NOMO-1 (cell line): ENCODE data around the gene PTPRJ.

Experiments used
- DNase-seq, 2 experiments: peaks; one replicate each; lab custom pipeline; 2025; ENCODE audit not compliant: unreplicated experiment in 2 of 2; lab: John Stamatoyannopoulos, UW

Gene PTPRJ

GRCh38 chr11:48034926-48035871, 54.8 kb downstream of the PTPRJ start:
- DNase-seq, result no peak

GRCh38 chr11:48036011-48036410, 55.7 kb downstream of the PTPRJ start:
- no peak for DNase-seq

GRCh38 chr11:48036466-48036865, 56.1 kb downstream of the PTPRJ start:
- no peak for DNase-seq

GRCh38 chr11:48037709-48038468, 57.5 kb downstream of the PTPRJ start:
- DNase-seq, result no peak

GRCh38 chr11:48040830-48041444, 60.6 kb downstream of the PTPRJ start:
- no peak for DNase-seq

- DNase-seq, result no peak
These were observed 61.7 kb downstream of the PTPRJ start for GRCh38 chr11:48041877-48042695.

- peak in 1 of 2 experiments; percentile 26 for DNase-seq
These were observed 63.0 kb downstream of the PTPRJ start for GRCh38 chr11:48043111-48043990.

- no peak for DNase-seq
These were observed 63.7 kb downstream of the PTPRJ start for GRCh38 chr11:48043991-48044512.

- no peak for DNase-seq
These were observed 64.2 kb downstream of the PTPRJ start for GRCh38 chr11:48044577-48044976.

- DNase-seq, result no peak
These were observed 65.2 kb downstream of the PTPRJ start for GRCh38 chr11:48045536-48045935.

GRCh38 chr11:48047616-48048015, 67.3 kb downstream of the PTPRJ start:
- no peak for DNase-seq

GRCh38 chr11:48049036-48049435, 68.7 kb downstream of the PTPRJ start:
- DNase-seq, result no peak

- DNase-seq, result peak in 1 of 2 experiments; percentile 83
These were observed 69.9 kb downstream of the PTPRJ start for GRCh38 chr11:48050304-48050703.

GRCh38 chr11:48051217-48051830, 71.0 kb downstream of the PTPRJ start:
- DNase-seq, result peak in 1 of 2 experiments; percentile 24

GRCh38 chr11:48052183-48053044, 72.1 kb downstream of the PTPRJ start:
- DNase-seq, result no peak

GRCh38 chr11:48054994-48055291, 74.6 kb downstream of the PTPRJ start:
- no peak for DNase-seq

GRCh38 chr11:48055292-48056132, 75.2 kb downstream of the PTPRJ start:
- DNase-seq, result peak; percentile 33 to 41
